B cell (primary cell): ENCODE results near the gene ZNF506. TPM values are rescaled to one million over a fixed set of nuclear protein-coding genes. Genes with fewer than 3 reads are reported as not detected.

ENCODE experiments used
- ATAC-seq: fragments of 200-7000 bp; cut with Tn5 transposase; one replicate; pipeline ENCODE4 v1.10.0; 2021; ENCODE audit warnings: low read depth, mild to moderate bottlenecking, moderate number of reproducible peaks, moderate library complexity
- CTCF ChIA-PET: fragments of 350-600 bp; sonication (Branson Sonifier 250); formaldehyde crosslinking; loops from one replicate; lab custom pipeline; 2021; ENCODE audit warnings: antibody characterized with exemption, inconsistent platforms; lab: Charles Lee
- POLR2A ChIA-PET: fragments of 350-600 bp; sonication (Branson Sonifier 250); formaldehyde crosslinking; loops from one replicate; lab custom pipeline; 2021; ENCODE audit warnings: antibody characterized with exemption; lab: Charles Lee
- DNase-seq: peaks from one replicate; pipeline ENCODE4 v3.0.0; 2013
- H2AFZ ChIP-seq: 2 replicates; pipeline ENCODE4 v1.6.1; 2012; ENCODE audit warnings: mild to moderate bottlenecking, low read depth, low read length; ENCODE audit not compliant: insufficient read depth, poor library complexity, severe bottlenecking
- H3K27ac ChIP-seq, 2 donors: 1 replicate in 1 of 2; 2 replicates in 1 of 2; pipeline ENCODE4 v1.5.1; 2012 to 2013; ENCODE audit warnings: low read length in 2 of 2, mild to moderate bottlenecking in 2 of 2, moderate library complexity in 1 of 2
- H3K27me3 ChIP-seq, 4 experiments: fragments of 200-600 bp in 1 of 4; sonication (generic) in 1 of 4; replicated peaks in 1 of 4; 1 replicate in 2 of 4; 2 replicates in 2 of 4; pipeline versions ENCODE4 v1.6.1 to v1.7.0; 2013 to 2016; ENCODE audit warnings: low read length in 3 of 4, mild to moderate bottlenecking in 2 of 4, mixed read lengths in 1 of 4, moderate library complexity in 1 of 4; ENCODE audit not compliant: insufficient read depth in 4 of 4, control insufficient read depth in 3 of 4; ENCODE audit errors: control extremely low read depth in 1 of 4
- H3K36me3 ChIP-seq, 2 experiments: replicated peaks in 1 of 2; 1 replicate in 1 of 2; 2 replicates in 1 of 2; pipeline versions ENCODE4 v1.6.1 to v1.7.1; 2013; ENCODE audit warnings: low read length in 1 of 2; ENCODE audit not compliant: insufficient read depth in 2 of 2, control insufficient read depth in 1 of 2; ENCODE audit errors: control extremely low read depth in 1 of 2, extremely low read depth in 1 of 2
- H3K4me1 ChIP-seq, 2 donors: fragments of 200-600 bp in 1 of 2; sonication (generic) in 1 of 2; 1 replicate in 1 of 2; 2 replicates in 1 of 2; pipeline versions ENCODE4 v1.5.1 to v1.6.1; 2013 to 2017; ENCODE audit warnings: low read length in 2 of 2; ENCODE audit not compliant: control insufficient read depth in 2 of 2, insufficient read depth in 2 of 2
- H3K4me2 ChIP-seq: replicated peaks from 2 replicates; pipeline ENCODE3; 2012; ENCODE audit warnings: mild to moderate bottlenecking, low read depth, low read length; ENCODE audit not compliant: poor library complexity, severe bottlenecking
- H3K4me3 ChIP-seq, 5 experiments: fragments of 200-600 bp in 1 of 5; sonication (generic) in 1 of 5; 1 replicate in 3 of 5; 2 replicates in 2 of 5; pipeline versions ENCODE4 v1.5.1 to v1.7.0; 2011 to 2016; ENCODE audit warnings: low read length in 4 of 5, mild to moderate bottlenecking in 4 of 5, low read depth in 2 of 5, control low read depth in 1 of 5, moderate library complexity in 1 of 5; ENCODE audit not compliant: insufficient read depth in 1 of 5; ENCODE audit errors: control extremely low read depth in 1 of 5, extremely low read depth in 1 of 5
- H3K79me2 ChIP-seq: fragments of 200-600 bp; sonication (generic); one replicate; pipeline ENCODE4 v1.6.0; 2016; ENCODE audit warnings: low read length; ENCODE audit not compliant: control insufficient read depth, insufficient read depth
- H3K9ac ChIP-seq: fragments of 200-600 bp; sonication (generic); 2 replicates; pipeline ENCODE4 v1.6.1; 2017; ENCODE audit warnings: mild to moderate bottlenecking, low read length, moderate library complexity
- H3K9me3 ChIP-seq, 3 donors: one replicate each; pipeline versions ENCODE4 v1.6.1 to v1.7.1; 2013; ENCODE audit warnings: low read length in 2 of 3; ENCODE audit not compliant: control insufficient read depth in 2 of 3, insufficient read depth in 1 of 3; ENCODE audit errors: control extremely low read depth in 1 of 3
- H4K20me1 ChIP-seq: 2 replicates; pipeline ENCODE4 v1.6.0; 2012; ENCODE audit warnings: mild to moderate bottlenecking, low read length; ENCODE audit not compliant: insufficient read depth, control insufficient read depth, poor library complexity, severe bottlenecking
- H3K27ac Mint-ChIP-seq: one replicate; pipeline ENCODE4 v1.8.0; 2021; ENCODE audit warnings: mixed read lengths
- H3K27me3 Mint-ChIP-seq: one replicate; pipeline ENCODE4 v1.8.0; 2021; ENCODE audit warnings: mixed read lengths
- H3K4me1 Mint-ChIP-seq: one replicate; pipeline ENCODE4 v1.8.0; 2021; ENCODE audit warnings: mixed read lengths
- H3K4me3 Mint-ChIP-seq: one replicate; pipeline ENCODE4 v1.8.0; 2021; ENCODE audit warnings: mixed read lengths
- H3K9me3 Mint-ChIP-seq: one replicate; pipeline ENCODE4 v1.8.0; 2022; ENCODE audit warnings: mixed read lengths; ENCODE audit not compliant: insufficient read depth
- EZH2 ChIP-seq: IDR thresholded peaks from 2 replicates; pipeline ENCODE4 v1.6.1; 2012; ENCODE audit warnings: borderline replicate concordance, low read depth, mild to moderate bottlenecking, moderate library complexity, low read length; ENCODE audit not compliant: insufficient read depth, poor library complexity, severe bottlenecking
- WGBS: methylation state at CpG from one replicate; pipeline ENCODE4 v1.1.5; 2013; ENCODE audit warnings: missing lambda C conversion rate; ENCODE audit not compliant: insufficient coverage; 5-methylcytosine and 5-hydroxymethylcytosine counted together
- intact Hi-C: fragments of 100-400 bp; cut with micrococcal nuclease; formaldehyde crosslinking; loops from one replicate; pipeline ENCODE4 v1.10.0; 2022
- polyA plus RNA-seq: library from polyadenylated mRNA; depleted of rRNA; stranded (reverse); fragments of >200 nt; gene quantifications from 2 replicates; pipeline ENCODE4 v1.2.3, GENCODE V29; 2012
- total RNA-seq, 2 donors: library from RNA; stranded (reverse); fragments of 120-200 nt in 1 of 2; gene quantifications; 1 replicate in 1 of 2; 2 replicates in 1 of 2; pipeline versions ENCODE4 v1.2.3 to v1.2.4, GENCODE V29; 2013 to 2022
- TF ChIP-seq, protein P1 (sequence below): fragments of 200-600 bp; IDR thresholded peaks from one replicate; pipeline ENCODE4 v1.8.0; 2022; ENCODE audit warnings: antibody characterized with exemption, mild to moderate bottlenecking

ZNF506 gene
- total and polyA plus RNA-seq, 2 donors (not counting 1 experiment from before 2014, with no cell fraction given), result 25.6 to 67.6 TPM

GRCh38 chr19:19758164-19758563 lies 63.4 kb downstream of the ZNF506 start:
- ChIA-PET CTCF (no interaction called here), POLR2A (no interaction called here)
- Histone ChIP-seq H3K36me3 (no peaks in the 10 kb centered on the region), H3K4me3 (no peak overlapping the region), H3K9me3 (peaks cover 0 to 18% (median 0%) of the 10 kb centered on the region in 3 donors), H3K27ac (no peak overlapping the region), H2AFZ (no peak overlapping the region), H3K27me3 (no peaks in the 10 kb centered on the region), H3K79me2 (no peaks in the 10 kb centered on the region), H3K4me1 (no peaks in the 10 kb centered on the region), H4K20me1 (no peaks in the 10 kb centered on the region), H3K9ac (no peak overlapping the region), H3K4me2 (no peak overlapping the region)
- no peak overlapping the region for H3K4me3 Mint-ChIP-seq
- DNase-seq, result no peak
- H3K4me1 Mint-ChIP-seq, result no peaks in the 10 kb centered on the region
- no peaks in the 10 kb centered on the region for H3K9me3 Mint-ChIP-seq
- H3K27ac Mint-ChIP-seq, result no peak overlapping the region
- WGBS, result 96% methylated on average over 4 of the region's 4 CpGs
- TF ChIP-seq, protein P1, sequence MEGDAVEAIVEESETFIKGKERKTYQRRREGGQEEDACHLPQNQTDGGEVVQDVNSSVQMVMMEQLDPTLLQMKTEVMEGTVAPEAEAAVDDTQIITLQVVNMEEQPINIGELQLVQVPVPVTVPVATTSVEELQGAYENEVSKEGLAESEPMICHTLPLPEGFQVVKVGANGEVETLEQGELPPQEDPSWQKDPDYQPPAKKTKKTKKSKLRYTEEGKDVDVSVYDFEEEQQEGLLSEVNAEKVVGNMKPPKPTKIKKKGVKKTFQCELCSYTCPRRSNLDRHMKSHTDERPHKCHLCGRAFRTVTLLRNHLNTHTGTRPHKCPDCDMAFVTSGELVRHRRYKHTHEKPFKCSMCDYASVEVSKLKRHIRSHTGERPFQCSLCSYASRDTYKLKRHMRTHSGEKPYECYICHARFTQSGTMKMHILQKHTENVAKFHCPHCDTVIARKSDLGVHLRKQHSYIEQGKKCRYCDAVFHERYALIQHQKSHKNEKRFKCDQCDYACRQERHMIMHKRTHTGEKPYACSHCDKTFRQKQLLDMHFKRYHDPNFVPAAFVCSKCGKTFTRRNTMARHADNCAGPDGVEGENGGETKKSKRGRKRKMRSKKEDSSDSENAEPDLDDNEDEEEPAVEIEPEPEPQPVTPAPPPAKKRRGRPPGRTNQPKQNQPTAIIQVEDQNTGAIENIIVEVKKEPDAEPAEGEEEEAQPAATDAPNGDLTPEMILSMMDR, result no peak
- no peak for TF ChIP-seq EZH2
- ATAC-seq, result no peak
- intact Hi-C loops, result no loop called here
- no peaks in the 10 kb centered on the region for H3K27me3 Mint-ChIP-seq

GRCh38 chr19:19752760-19753403 lies 68.7 kb downstream of the ZNF506 start:
- H3K4me1 ChIP-seq, result no peaks in the 10 kb centered on the region
- no peaks in the 10 kb centered on the region for H3K79me2 ChIP-seq
- H3K4me1 Mint-ChIP-seq, result no peaks in the 10 kb centered on the region
- no peak overlapping the region for H3K4me3 Mint-ChIP-seq
- TF ChIP-seq, protein P1, result no peak
- CTCF ChIA-PET, result no interaction called here
- intact Hi-C loops, result no loop called here
- peaks cover 4% of the 10 kb centered on the region for H3K9me3 Mint-ChIP-seq
- no peak overlapping the region for H2AFZ ChIP-seq
- H3K27me3 Mint-ChIP-seq, result no peaks in the 10 kb centered on the region
- no peak overlapping the region for H3K4me3 ChIP-seq
- H3K36me3 ChIP-seq, result no peaks in the 10 kb centered on the region
- DNase-seq, result no peak
- no peak overlapping the region for H3K4me2 ChIP-seq
- H3K27me3 ChIP-seq, result no peaks in the 10 kb centered on the region
- no peak overlapping the region for H3K9ac ChIP-seq
- no peaks in the 10 kb centered on the region for H4K20me1 ChIP-seq
- no peak overlapping the region for H3K27ac ChIP-seq
- POLR2A ChIA-PET, result no interaction called here
- no peak for ATAC-seq
- 94% methylated on average over 11 of the region's 11 CpGs for WGBS
- H3K27ac Mint-ChIP-seq, result no peak overlapping the region
- H3K9me3 ChIP-seq, result peaks cover 0 to 25% (median 0%) of the 10 kb centered on the region in 3 donors
